Gastrocnemius medialis (tissue), 4 donors: ENCODE measurements around the gene NRN1L. TPM values are rescaled to one million over a fixed set of nuclear protein-coding genes. Genes with fewer than 3 reads are reported as not detected.

Source experiments
- ATAC-seq, 2 donors: fragments of 150-250 bp; one replicate each; pipeline ENCODE4 v1.9.1; 2016
- DNase-seq, 2 donors: peaks; one replicate each; pipeline ENCODE4 v3.0.0-alpha.2; 2019
- H3K27ac ChIP-seq, 4 donors: fragments of 200-600 bp; sonication (generic); 1 replicate in 1 of 4; 2 replicates in 3 of 4; pipeline ENCODE4 v1.5.1; 2016 to 2018; ENCODE audit warnings: mild to moderate bottlenecking in 2 of 4, moderate library complexity in 1 of 4
- H3K27me3 ChIP-seq, 3 donors: fragments of 200-600 bp; sonication (generic) in 2 of 3; 1 replicate in 1 of 3; 2 replicates in 2 of 3; pipeline versions ENCODE4 v1.5.1 to v1.6.0; 2016 to 2019; ENCODE audit warnings: mild to moderate bottlenecking in 1 of 3, moderate library complexity in 1 of 3
- H3K36me3 ChIP-seq, 2 donors: fragments of 200-600 bp; sonication (generic) in 1 of 2; one replicate each; pipeline ENCODE4 v1.5.1; 2017 to 2018
- H3K4me1 ChIP-seq, 2 donors: fragments of 200-600 bp; sonication (generic) in 1 of 2; one replicate each; pipeline ENCODE4 v1.5.1; 2016 to 2017; ENCODE audit warnings: mild to moderate bottlenecking in 2 of 2
- H3K4me3 ChIP-seq, 4 donors: fragments of 200-600 bp; sonication (generic) in 3 of 4; 1 replicate in 1 of 4; 2 replicates in 3 of 4; pipeline ENCODE4 v1.5.1; 2016 to 2019; ENCODE audit warnings: mild to moderate bottlenecking in 2 of 4
- H3K9me3 ChIP-seq, 3 donors: fragments of 200-600 bp; sonication (generic) in 2 of 3; 1 replicate in 1 of 3; 2 replicates in 2 of 3; pipeline ENCODE4 v1.5.1; 2016 to 2019
- CTCF ChIP-seq, 5 experiments: fragments of 450-650 bp in 3 of 5; fragments of 200-600 bp in 2 of 5; sonication (generic) in 2 of 5; IDR thresholded peaks in 4 of 5; conservative IDR thresholded peaks in 1 of 5; 1 replicate in 4 of 5; 2 replicates in 1 of 5; pipeline ENCODE4 v1.5.1; 2016 to 2019; ENCODE audit warnings: antibody characterized with exemption in 5 of 5, mild to moderate bottlenecking in 3 of 5, moderate library complexity in 3 of 5
- POLR2A ChIP-seq, 2 donors: fragments of 450-650 bp; IDR thresholded peaks; one replicate each; pipeline ENCODE4 v1.6.1; 2017; ENCODE audit warnings: antibody characterized with exemption in 2 of 2, mild to moderate bottlenecking in 2 of 2, moderate library complexity in 2 of 2
- in situ Hi-C, 4 donors: fragments of 200-750 bp; cut with MboI; loops; one replicate each; pipeline versions ENCODE4 v1.15.0 to v1.8.0; 2017; ENCODE audit warnings: low sequenced_read_pairs in 4 of 4
- intact Hi-C: fragments of 100-400 bp; cut with DNase I; formaldehyde crosslinking; loops from one replicate; pipeline ENCODE4 v1.15.1; 2023; ENCODE audit warnings: low total_unique reads
- total RNA-seq, 4 donors: library from RNA; depleted of rRNA; stranded (reverse); fragments of >200 nt; gene quantifications; one replicate each; pipeline versions ENCODE4 v1.1.0 to v1.2.3, GENCODE V29; 2016

Gene NRN1L
- total RNA-seq, 4 donors from 2014 or later = 0.87 to 2.8 (median 1.1) TPM; not detected in 1

GRCh38 chr16:67932462-67932840, 47.8 kb downstream of the NRN1L start:
- intact Hi-C loops (loop anchor here (10.0 kb wide), 1 partner anchor 378 kb away; no protein-coding TSS in a partner anchor), in situ Hi-C loops (loop anchor here in 1 of 4 donors (10.0 kb wide), 1 partner anchor 48 kb away; the partner anchor contains the start of gene NRN1L)
- DNase-seq (no peak), ATAC-seq (no peak)
- H3K36me3 ChIP-seq = peaks cover 0 to 6% of the 10 kb centered on the region in 2 donors
- H3K4me3 ChIP-seq = no peak overlapping the region
- no peak for TF ChIP-seq CTCF (IDR thresholded peaks at IDR 0.05 in 4 of 5, conservative IDR thresholded peaks at IDR 0.05 in 1 of 5)
- no peak for TF ChIP-seq POLR2A (IDR thresholded peaks at IDR 0.05)
- no peaks in the 10 kb centered on the region for H3K9me3 ChIP-seq
- no peak overlapping the region for H3K27ac ChIP-seq
- H3K4me1 ChIP-seq = peaks cover 22 to 27% of the 10 kb centered on the region in 2 donors
- no peaks in the 10 kb centered on the region for H3K27me3 ChIP-seq

GRCh38 chr16:67933805-67934204, 49.1 kb downstream of the NRN1L start:
- Histone ChIP-seq H3K4me3 (no peak overlapping the region), H3K27ac (peak overlapping the region in 1 of 4 donors; percentile 95), H3K9me3 (no peaks in the 10 kb centered on the region), H3K27me3 (no peaks in the 10 kb centered on the region), H3K36me3 (no peaks in the 10 kb centered on the region), H3K4me1 (peaks cover 22 to 25% of the 10 kb centered on the region in 2 donors)
- DNase-seq (no peak), ATAC-seq (no peak)
- intact Hi-C loops (loop anchor here (2.0 to 10.0 kb wide), 2 partner anchors 55 to 379 kb away; no protein-coding TSS in a partner anchor), in situ Hi-C loops (loop anchor here in 1 of 4 donors (10.0 kb wide), 1 partner anchor 49 kb away; the partner anchor contains the start of gene NRN1L)
- no peak for TF ChIP-seq POLR2A (IDR thresholded peaks at IDR 0.05)
- TF ChIP-seq CTCF (IDR thresholded peaks at IDR 0.05 in 4 of 5, conservative IDR thresholded peaks at IDR 0.05 in 1 of 5) = no peak

- DNase-seq = no peak
- in situ Hi-C loops = loop anchor here in 1 of 4 donors (10.0 kb wide), 1 partner anchor 50 kb away; the partner anchor contains the start of gene NRN1L
- Histone ChIP-seq H3K4me3 (peak overlapping the region; percentile 79 to 99 (median 93)), H3K27me3 (no peaks in the 10 kb centered on the region), H3K27ac (peak overlapping the region; percentile 91 to 98 (median 94)), H3K36me3 (peaks cover 0 to 2% of the 10 kb centered on the region in 2 donors), H3K9me3 (no peaks in the 10 kb centered on the region), H3K4me1 (peaks cover 22 to 25% of the 10 kb centered on the region in 2 donors)
- intact Hi-C loops = loop anchor here (2.0 to 10.0 kb wide), 2 partner anchors 54 to 380 kb away; no protein-coding TSS in a partner anchor
- TF ChIP-seq CTCF (IDR thresholded peaks at IDR 0.05 in 4 of 5, conservative IDR thresholded peaks at IDR 0.05 in 1 of 5) (no peak), POLR2A (IDR thresholded peaks at IDR 0.05) (no peak)
- ATAC-seq = peak in 1 of 2 donors; percentile 1
Measured at GRCh38 chr16:67934306-67935100, 49.8 kb downstream of the NRN1L start.

- DNase-seq = no peak
- Histone ChIP-seq H3K4me3 (peak overlapping the region; percentile 79 to 99 (median 93)), H3K27ac (peak overlapping the region; percentile 91 to 98 (median 94)), H3K4me1 (peaks cover 22 to 27% of the 10 kb centered on the region in 2 donors), H3K36me3 (peaks cover 0 to 4% of the 10 kb centered on the region in 2 donors), H3K27me3 (no peaks in the 10 kb centered on the region), H3K9me3 (no peaks in the 10 kb centered on the region)
- in situ Hi-C loops (loop anchor here in 1 of 4 donors (10.0 kb wide), 1 partner anchor 50 kb away; the partner anchor contains the start of gene NRN1L), intact Hi-C loops (loop anchor here (2.0 to 10.0 kb wide), 2 partner anchors 54 to 380 kb away; no protein-coding TSS in a partner anchor)
- TF ChIP-seq CTCF (IDR thresholded peaks at IDR 0.05 in 4 of 5, conservative IDR thresholded peaks at IDR 0.05 in 1 of 5) = no peak
- no peak for TF ChIP-seq POLR2A (IDR thresholded peaks at IDR 0.05)
- peak; percentile 3 to 7 for ATAC-seq
Measured at GRCh38 chr16:67935101-67935401, 50.4 kb downstream of the NRN1L start.
